SJSA1 (cell line): ENCODE measurements around the gene RPL39L. TPM values are rescaled to one million over a fixed set of nuclear protein-coding genes. Genes with fewer than 3 reads are reported as not detected.

Source experiments
- DNase-seq, 2 experiments: peaks; one replicate each; pipeline ENCODE4 v3.0.0-alpha.2; 2015 to 2020; ENCODE audit warnings: low spot score in 2 of 2, low read depth in 1 of 2
- H3K27ac ChIP-seq: fragments of 250-450 bp; sonication (Bioruptor Pico); 2 replicates; pipeline ENCODE4 v1.5.1; 2020; ENCODE audit warnings: mild to moderate bottlenecking, moderate library complexity
- H3K27me3 ChIP-seq: fragments of 250-450 bp; sonication (Bioruptor Pico); replicated peaks from 2 replicates; pipeline ENCODE4 v1.5.1; 2020; ENCODE audit warnings: mild to moderate bottlenecking, moderate library complexity
- H3K36me3 ChIP-seq: fragments of 250-450 bp; sonication (Bioruptor Pico); 2 replicates; pipeline ENCODE4 v1.5.1; 2020; ENCODE audit warnings: mild to moderate bottlenecking
- H3K4me1 ChIP-seq: fragments of 250-450 bp; sonication (Bioruptor Pico); replicated peaks from 2 replicates; pipeline ENCODE4 v1.6.1; 2021; ENCODE audit warnings: mild to moderate bottlenecking
- H3K4me3 ChIP-seq: fragments of 250-450 bp; sonication (Bioruptor Pico); 2 replicates; pipeline ENCODE4 v1.5.1; 2020; ENCODE audit warnings: mild to moderate bottlenecking
- H3K9me3 ChIP-seq: fragments of 250-450 bp; sonication (Bioruptor Pico); replicated peaks from 2 replicates; pipeline ENCODE4 v1.5.1; 2020; ENCODE audit warnings: mild to moderate bottlenecking
- total RNA-seq: library from RNA; depleted of rRNA; stranded (reverse); fragments of >200 nt; shearing (Covaris generic); gene quantifications from 2 replicates; pipeline ENCODE4 v1.2.3, GENCODE V29; 2014; rRNA removed

RPL39L gene
- total RNA-seq, 1 experiment from 2014 or later: 55.7 TPM

GRCh38 chr3:187077537-187077936, 61.8 kb downstream of the RPL39L start:
- Histone ChIP-seq H3K36me3 (no peaks in the 10 kb centered on the region), H3K4me1 (no peaks in the 10 kb centered on the region), H3K27ac (no peak overlapping the region), H3K27me3 (no peaks in the 10 kb centered on the region), H3K9me3 (no peaks in the 10 kb centered on the region), H3K4me3 (no peak overlapping the region)
- DNase-seq: no peak

DNA sequence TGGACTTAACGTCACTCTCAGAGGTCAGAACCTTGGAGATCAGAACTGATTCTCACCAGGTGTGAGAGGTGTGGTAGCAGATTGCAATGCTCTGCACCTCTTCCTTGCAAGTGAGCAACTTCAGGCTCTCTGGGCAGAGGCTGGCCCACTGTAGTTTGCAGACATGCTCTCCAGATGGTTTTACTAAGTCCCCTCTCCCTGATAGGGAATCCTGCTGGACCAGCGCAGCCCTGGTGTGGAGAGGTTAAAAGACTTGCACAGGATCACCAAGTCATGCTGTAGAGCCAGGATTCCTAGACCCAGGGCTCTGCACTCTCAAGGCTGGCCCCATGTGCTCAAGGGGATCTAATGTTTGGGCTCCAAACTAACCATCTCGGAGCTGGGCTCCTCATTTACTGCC, 62.2 kb downstream of the RPL39L start:
- no peaks in the 10 kb centered on the region for H3K27me3 ChIP-seq
- no peak overlapping the region for H3K4me3 ChIP-seq
- no peaks in the 10 kb centered on the region for H3K36me3 ChIP-seq
- no peak overlapping the region for H3K27ac ChIP-seq
- no peaks in the 10 kb centered on the region for H3K4me1 ChIP-seq
- H3K9me3 ChIP-seq: no peaks in the 10 kb centered on the region
- DNase-seq: no peak

DNA sequence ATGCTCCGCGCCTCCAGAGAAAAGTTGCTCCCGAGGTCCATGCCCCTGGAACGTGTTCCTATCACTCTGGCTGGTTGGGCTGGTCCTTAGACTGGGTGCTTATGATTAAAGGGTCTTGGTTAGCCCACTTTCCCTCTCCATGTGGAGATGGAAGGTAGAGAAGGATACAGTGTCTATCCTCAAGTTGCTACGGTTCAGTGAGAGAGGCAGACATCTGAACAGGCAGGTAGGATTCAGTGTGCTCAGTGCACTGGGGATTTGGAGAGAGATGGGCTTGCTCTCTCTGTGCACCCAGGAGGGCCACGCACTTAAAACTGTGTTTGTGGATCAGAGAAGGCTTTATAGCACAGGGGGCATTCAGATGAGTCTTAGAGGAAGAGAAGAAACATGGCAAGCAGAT, 63.0 kb downstream of the RPL39L start:
- no peak overlapping the region for H3K27ac ChIP-seq
- H3K4me3 ChIP-seq: no peak overlapping the region
- no peak for DNase-seq
- no peaks in the 10 kb centered on the region for H3K36me3 ChIP-seq
- no peaks in the 10 kb centered on the region for H3K4me1 ChIP-seq
- no peaks in the 10 kb centered on the region for H3K9me3 ChIP-seq
- no peaks in the 10 kb centered on the region for H3K27me3 ChIP-seq

GRCh38 chr3:187074846-187075245, 64.5 kb downstream of the RPL39L start:
- H3K27me3 ChIP-seq: no peaks in the 10 kb centered on the region

GRCh38 chr3:187073581-187074098, 65.7 kb downstream of the RPL39L start:
- Histone ChIP-seq H3K27ac (no peak overlapping the region), H3K9me3 (no peaks in the 10 kb centered on the region), H3K36me3 (no peaks in the 10 kb centered on the region), H3K4me3 (no peak overlapping the region), H3K4me1 (no peaks in the 10 kb centered on the region), H3K27me3 (no peaks in the 10 kb centered on the region)
- DNase-seq: no peak

More at GRCh38 chr3:187074846-187075245, 64.5 kb downstream of the RPL39L start:
- no peaks in the 10 kb centered on the region for H3K9me3 ChIP-seq
- no peak for DNase-seq
- no peak overlapping the region for H3K27ac ChIP-seq
- H3K4me3 ChIP-seq: no peak overlapping the region
- H3K36me3 ChIP-seq: no peaks in the 10 kb centered on the region
- H3K4me1 ChIP-seq: no peaks in the 10 kb centered on the region

DNA sequence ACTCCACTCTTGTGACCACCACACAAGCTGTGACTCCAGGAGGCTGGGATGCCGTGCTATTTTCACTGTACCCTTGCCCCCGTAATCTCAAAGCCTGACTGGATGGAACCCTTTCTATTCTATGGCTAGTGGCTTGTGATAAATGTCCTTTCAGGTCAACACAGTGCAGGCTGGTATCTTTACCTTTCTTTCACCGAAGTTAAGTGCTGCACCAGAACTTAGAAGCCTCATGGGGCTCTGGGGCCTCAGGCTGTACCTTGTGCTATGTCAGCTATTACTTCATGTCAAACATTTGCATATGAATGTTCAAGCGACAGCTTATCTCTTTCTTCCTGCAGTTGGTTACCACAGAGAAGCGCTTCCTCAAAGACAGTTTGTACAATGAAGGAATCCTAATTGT, 66.8 kb downstream of the RPL39L start:
- Histone ChIP-seq H3K4me1 (no peaks in the 10 kb centered on the region), H3K9me3 (no peaks in the 10 kb centered on the region)

GRCh38 chr3:187072102-187072501, 67.2 kb downstream of the RPL39L start:
- no peaks in the 10 kb centered on the region for H3K36me3 ChIP-seq

More for the DNA sequence above, 66.8 kb downstream of the RPL39L start:
- Histone ChIP-seq H3K27ac (no peak overlapping the region), H3K4me3 (no peak overlapping the region), H3K36me3 (no peaks in the 10 kb centered on the region), H3K27me3 (no peaks in the 10 kb centered on the region)
- DNase-seq: no peak

More at GRCh38 chr3:187072102-187072501, 67.2 kb downstream of the RPL39L start:
- Histone ChIP-seq H3K27ac (no peak overlapping the region), H3K9me3 (no peaks in the 10 kb centered on the region), H3K4me1 (no peaks in the 10 kb centered on the region), H3K27me3 (no peaks in the 10 kb centered on the region), H3K4me3 (no peak overlapping the region)
- no peak for DNase-seq

Other genes with a start within 250 kb of the RPL39L start
- 0.03 and 0.11 TPM in 2 replicates for gene ST6GAL1, start 209.0 kb downstream of the RPL39L start, total RNA-seq
- gene RTP1, start 58.0 kb upstream of the RPL39L start, total RNA-seq: not detected in 2 replicates
- 2.1 and 2.3 TPM in 2 replicates for gene MASP1, start 152.2 kb upstream of the RPL39L start, total RNA-seq
- gene RTP4, start 228.9 kb upstream of the RPL39L start, total RNA-seq: 2.2 and 3.1 TPM in 2 replicates